OCI-LY1 (cell line): Measurements from ENCODE around the gene BMP7.

ENCODE experiments used
- CTCF ChIP-seq: fragments of 200-600 bp; sonication (generic), shearing (Covaris generic); IDR thresholded peaks from 2 replicates; pipeline ENCODE4 v1.5.1; 2017; ENCODE audit warnings: mild to moderate bottlenecking, antibody characterized with exemption, low read length, moderate library complexity, mixed read lengths
- EZH2 ChIP-seq: fragments of 200-600 bp; sonication (generic), shearing (Covaris generic); IDR thresholded peaks from 2 replicates; pipeline ENCODE4 v1.8.0; 2017; ENCODE audit warnings: borderline replicate concordance, mixed run types, mild to moderate bottlenecking, antibody characterized with exemption, low read length, moderate library complexity, mixed read lengths

- TF ChIP-seq EZH2 (no peak), CTCF (no peak)
These were observed 82.9 kb downstream of the BMP7 start for GRCh38 chr20:57183457-57184009.
